GM21717 (cell line): Measurements from ENCODE around the gene NEK7.
"Not testable (repeated sequence)": the region's sequence is repeated elsewhere in the genome, so short reads cannot be mapped to it uniquely, and the experiment has no call there.

ENCODE experiments used
- ATAC-seq: cut with Tn5 transposase; IDR thresholded peaks from one replicate; pipeline ENCODE4 v1.9.1; 2021; ENCODE audit warnings: mild to moderate bottlenecking, moderate library complexity; ENCODE audit not compliant: unreplicated experiment

Gene NEK7

DNA sequence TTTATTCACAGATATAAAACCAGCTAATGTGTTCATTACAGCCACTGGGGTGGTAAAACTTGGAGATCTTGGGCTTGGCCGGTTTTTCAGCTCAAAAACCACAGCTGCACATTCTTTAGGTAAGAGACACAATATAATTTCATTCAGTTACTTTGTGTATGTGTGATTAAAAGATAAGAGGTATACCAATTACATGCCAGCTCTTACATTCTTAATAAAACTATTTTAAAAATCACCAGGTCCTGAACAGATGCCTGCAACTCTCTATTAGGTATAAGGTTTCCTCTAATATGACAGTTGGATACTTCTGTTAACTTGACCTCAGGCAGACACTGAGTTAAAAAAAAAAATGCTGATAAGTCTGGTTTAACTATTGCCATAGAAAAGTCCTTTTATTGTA lies 122.1 kb downstream of the NEK7 start:
- ATAC-seq, result no peak

DNA sequence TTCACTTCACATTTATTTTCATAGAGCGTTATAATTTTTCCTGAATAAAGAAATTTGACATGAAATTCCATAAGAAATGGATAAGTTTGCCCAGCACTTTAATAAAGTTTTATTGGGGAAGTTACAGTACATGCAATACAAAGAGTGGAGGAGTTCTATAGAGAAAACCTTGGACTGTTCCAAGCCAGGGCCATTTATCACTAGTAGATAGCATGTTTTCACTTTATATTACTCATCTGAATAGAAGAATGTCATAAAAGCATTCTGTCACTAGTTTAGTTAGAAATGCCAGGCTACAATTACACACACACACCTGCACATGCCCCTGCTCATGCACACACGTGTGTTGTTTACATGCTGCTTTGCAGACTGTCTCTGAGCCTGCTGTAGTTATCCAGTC lies 123.3 kb downstream of the NEK7 start:
- no peak for ATAC-seq

DNA sequence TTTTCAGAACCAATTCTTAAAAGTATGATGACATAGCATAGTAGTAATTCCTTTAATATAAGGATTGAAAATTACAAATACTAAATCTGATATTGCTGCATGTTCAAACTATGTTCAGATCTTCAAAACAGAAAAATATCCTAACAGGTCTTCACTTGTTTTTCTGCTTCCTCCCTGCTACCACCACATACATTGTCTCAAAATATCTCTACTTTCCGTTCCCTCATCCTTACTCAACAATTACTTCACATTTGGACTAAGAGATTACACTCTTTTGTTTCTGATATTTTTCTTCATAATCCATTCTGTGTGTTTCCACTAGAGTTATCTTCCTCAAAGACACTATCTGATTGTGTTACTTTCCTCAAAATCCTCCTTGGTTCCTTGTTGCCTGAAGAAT lies 125.1 kb downstream of the NEK7 start:
- ATAC-seq, result no peak

- peak; percentile 60 for ATAC-seq
These were observed 126.4 kb downstream of the NEK7 start for GRCh38 chr1:198283222-198283621.

DNA sequence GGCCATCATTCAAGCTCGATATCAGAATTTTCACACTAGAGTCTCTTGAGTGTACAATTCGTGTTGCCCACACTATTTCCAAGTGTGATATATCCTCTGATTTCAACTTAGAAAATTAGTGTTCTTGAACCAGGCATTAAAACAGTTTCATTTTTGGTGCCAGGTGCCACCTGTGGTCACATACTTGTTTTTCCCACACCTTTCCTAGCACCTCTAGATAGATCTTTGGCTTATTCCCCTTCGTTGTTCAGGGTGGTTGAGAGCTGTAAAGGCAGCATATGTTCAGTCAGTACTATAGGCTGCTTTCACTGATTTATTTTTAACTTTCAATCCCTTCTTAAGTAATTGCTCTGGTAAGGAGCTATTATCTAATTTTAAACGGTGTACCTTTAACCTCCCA lies 131.1 kb downstream of the NEK7 start:
- ATAC-seq, result no peak

DNA sequence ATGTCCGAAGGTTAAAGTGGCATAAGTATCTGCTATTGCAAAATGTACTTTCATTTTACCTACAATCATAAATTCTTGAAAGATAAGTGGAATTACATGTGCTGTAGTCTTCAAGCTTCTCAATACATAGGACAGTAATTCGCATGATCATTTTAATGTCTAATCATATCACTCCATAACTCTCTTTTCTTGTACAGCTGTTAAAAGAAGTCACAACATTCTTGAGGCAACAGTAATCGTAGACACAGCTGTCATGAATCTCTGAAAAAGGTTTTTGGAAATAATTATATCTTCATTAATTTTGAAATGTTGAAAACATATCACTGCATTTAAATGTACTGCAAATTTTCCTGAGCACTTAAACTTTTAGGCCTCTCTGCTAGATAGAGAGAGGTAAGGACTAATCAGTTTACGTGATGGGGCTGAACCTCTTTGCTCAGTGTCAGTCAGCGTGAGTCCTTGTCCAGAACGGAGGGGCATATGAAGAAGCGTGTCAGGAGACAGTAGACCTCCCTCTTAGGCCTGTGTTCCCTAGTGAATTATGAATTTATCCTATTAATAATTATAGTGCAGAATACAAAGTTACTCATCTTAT lies 133.4 kb downstream of the NEK7 start:
- no peak for ATAC-seq

DNA sequence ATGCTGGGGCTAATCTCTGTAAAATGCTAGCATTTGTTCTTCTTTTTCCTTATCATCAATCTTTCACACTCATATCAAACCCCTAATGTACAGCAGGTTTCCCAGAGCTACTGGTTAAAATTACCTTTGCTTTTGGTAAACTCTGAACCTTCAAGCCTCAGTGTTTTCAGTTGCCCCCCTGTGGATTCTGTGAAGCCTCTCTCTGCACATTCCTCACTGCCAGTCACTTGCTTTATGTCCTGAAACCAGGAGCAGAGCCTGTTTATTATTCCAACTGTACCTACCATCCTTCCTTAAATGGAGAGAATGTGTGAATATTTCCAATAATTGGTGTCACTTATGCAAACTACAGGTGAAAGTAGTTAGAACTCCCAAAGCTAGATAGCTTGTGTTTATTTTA lies 134.2 kb downstream of the NEK7 start:
- ATAC-seq, result no peak

DNA sequence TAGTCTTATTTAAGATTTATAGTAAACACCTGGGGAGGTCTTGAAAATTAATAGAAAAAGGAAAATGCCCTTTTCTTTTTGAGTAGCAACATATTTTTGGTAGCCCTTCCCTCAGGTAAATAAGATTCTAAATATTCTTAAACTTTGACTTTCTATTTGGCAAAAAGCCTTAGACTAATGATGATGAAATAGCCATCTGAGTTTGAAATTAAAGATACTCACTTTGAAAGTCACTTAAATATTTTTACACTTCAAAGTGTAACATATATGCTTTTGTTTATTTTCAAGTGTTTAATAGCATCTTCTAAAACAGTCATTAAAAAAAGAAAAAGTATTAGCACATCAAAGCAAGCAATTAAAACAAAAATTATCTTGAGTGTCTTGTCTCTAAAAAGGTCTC lies 135.1 kb downstream of the NEK7 start:
- ATAC-seq, result no peak

- no peak for ATAC-seq
These were observed 138.4 kb downstream of the NEK7 start for GRCh38 chr1:198295225-198295624.

GRCh38 chr1:198295971-198296370 lies 139.2 kb downstream of the NEK7 start:
- ATAC-seq, result no peak

GRCh38 chr1:198297281-198297680 lies 140.5 kb downstream of the NEK7 start:
- ATAC-seq, result no peak

GRCh38 chr1:198298640-198299039 lies 141.8 kb downstream of the NEK7 start:
- ATAC-seq, result no peak

GRCh38 chr1:198300451-198300850 lies 143.7 kb downstream of the NEK7 start:
- ATAC-seq, result no peak

DNA sequence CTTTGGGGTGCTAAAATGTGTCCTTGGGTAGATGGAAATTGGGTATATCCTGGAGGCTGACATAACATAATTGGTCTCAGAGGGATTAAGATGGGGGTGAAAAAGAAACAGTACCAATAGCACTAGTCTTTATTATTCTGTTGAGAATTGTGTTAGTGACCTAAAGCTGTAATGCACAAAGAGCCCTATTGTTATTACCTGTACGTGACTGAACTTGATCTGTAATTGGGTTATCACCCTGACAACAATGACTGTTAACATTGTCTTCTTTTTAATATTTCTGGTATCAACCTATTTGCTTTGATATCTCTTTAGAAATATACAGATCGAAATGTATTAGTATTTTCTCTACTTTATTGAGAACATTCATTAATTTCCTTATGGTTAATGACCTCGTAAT lies 147.6 kb downstream of the NEK7 start:
- ATAC-seq, result no peak

DNA sequence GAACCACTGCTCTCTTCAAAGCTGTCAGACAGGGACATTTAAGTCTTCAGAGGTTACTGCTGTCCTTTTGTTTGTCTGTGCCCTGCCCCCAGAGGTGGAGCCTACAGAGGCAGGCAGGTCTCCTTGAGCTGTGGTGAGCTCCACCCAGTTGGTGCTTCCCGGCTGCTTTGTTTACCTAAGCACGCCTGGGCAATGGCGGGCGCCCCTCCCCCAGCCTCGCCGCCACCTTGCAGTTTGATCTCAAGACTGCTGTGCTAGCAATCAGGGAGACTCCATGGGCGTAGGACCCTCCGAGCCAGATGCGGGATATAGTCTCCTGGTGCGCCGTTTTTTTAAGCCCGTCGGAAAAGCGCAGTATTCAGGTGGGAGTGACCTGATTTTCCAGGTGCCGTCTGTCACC lies 158.0 kb downstream of the NEK7 start:
- ATAC-seq, result not testable (repeated sequence)

GRCh38 chr1:198315331-198315730 lies 158.5 kb downstream of the NEK7 start:
- not testable (repeated sequence) for ATAC-seq

- ATAC-seq, result no peak
These were observed 159.8 kb downstream of the NEK7 start for GRCh38 chr1:198316546-198317100.

DNA sequence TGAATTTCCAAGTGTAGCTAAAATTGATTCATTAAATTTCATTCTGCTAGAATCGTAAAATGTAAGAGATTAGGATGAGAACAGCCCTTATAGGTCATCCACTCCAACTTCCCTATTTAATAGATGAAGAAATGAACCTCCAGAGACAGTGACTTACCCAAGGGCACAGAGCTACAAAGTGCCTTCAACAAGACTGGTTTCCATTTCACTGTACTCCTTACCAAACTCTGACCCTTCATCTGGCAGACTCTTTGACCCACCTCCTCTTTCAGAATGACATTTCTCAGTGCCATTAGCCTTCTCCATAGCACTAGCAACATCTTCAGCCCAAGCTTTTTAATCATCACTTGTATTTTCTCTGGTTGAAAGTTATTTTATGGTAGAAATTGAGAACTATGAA lies 161.3 kb downstream of the NEK7 start:
- ATAC-seq, result peak; percentile 88

- ATAC-seq, result peak; percentile 39
These were observed 164.0 kb downstream of the NEK7 start for GRCh38 chr1:198320759-198321158.

DNA sequence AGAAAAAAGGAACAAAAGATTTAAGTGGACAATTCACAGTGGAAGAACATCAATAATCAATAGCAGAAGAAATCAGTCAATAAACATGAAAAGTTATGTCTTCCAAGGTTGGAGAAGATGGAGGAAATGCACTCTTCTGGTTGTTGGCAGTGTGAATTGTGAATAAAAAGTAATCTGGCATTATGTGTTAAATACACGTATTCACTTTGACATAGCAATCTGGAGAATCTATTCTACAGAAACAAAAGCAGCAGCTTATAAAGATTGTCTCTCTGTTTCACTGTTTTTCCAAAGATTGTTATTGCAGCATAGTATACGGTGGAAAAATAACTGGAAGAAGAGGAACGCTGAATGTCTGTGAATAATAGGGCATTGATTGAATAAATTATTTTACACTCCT lies 169.4 kb downstream of the NEK7 start:
- no peak for ATAC-seq

DNA sequence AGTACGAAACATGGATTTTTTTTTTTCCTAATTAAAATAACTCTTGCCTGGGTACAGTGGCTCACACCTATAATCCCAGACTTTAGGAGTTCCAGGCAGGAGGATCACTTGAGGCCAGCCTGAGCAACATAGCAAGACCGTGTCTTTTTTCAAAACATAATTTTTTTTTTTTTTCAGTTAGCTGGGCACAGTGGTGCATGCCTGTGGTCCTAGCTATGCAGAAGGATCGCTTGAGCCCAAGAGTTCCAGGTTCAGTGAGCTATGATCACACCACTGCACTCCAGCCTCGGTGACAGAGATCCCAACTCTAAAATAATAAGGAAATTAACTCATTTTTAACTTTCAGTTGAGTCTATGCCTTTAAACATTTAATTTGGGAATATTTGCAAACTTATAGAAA lies 170.1 kb downstream of the NEK7 start:
- no peak for ATAC-seq

GRCh38 chr1:198328458-198329032 lies 171.7 kb downstream of the NEK7 start:
- ATAC-seq, result peak; percentile 80
